ENCODE measurements around the gene PCDH1.
A peak's percentile ranks its signal among the peaks of the same experiment; 100 is the strongest.
"Not testable (repeated sequence)": the region's sequence is repeated elsewhere in the genome, so short reads cannot be mapped to it uniquely, and the experiment has no call there.

PCDH1 gene

GRCh38 chr5:141826674-141827073 lies 51.5 kb downstream of the PCDH1 start:
- DNase-seq: no peak

GRCh38 chr5:141825791-141826560 lies 52.2 kb downstream of the PCDH1 start:
- peak; percentile 10 for DNase-seq

- no peak for DNase-seq
These were observed 53.0 kb downstream of the PCDH1 start for GRCh38 chr5:141825241-141825671.

- no peak for DNase-seq
These were observed 53.5 kb downstream of the PCDH1 start for GRCh38 chr5:141824717-141825116.

- no peak for DNase-seq
These were observed 55.2 kb downstream of the PCDH1 start for GRCh38 chr5:141823056-141823455.

- no peak for DNase-seq
These were observed 56.1 kb downstream of the PCDH1 start for GRCh38 chr5:141822144-141822543.

- peak; percentile 4 for DNase-seq
These were observed 56.7 kb downstream of the PCDH1 start for GRCh38 chr5:141821430-141821925.

- not testable (repeated sequence) for DNase-seq
These were observed 57.5 kb downstream of the PCDH1 start for GRCh38 chr5:141820686-141821085.

- DNase-seq: no peak
These were observed 60.6 kb downstream of the PCDH1 start for GRCh38 chr5:141817631-141818030.

GRCh38 chr5:141816598-141817399 lies 61.4 kb downstream of the PCDH1 start:
- DNase-seq: no peak

GRCh38 chr5:141815796-141816180 lies 62.4 kb downstream of the PCDH1 start:
- no peak for DNase-seq

- DNase-seq: no peak
These were observed 63.0 kb downstream of the PCDH1 start for GRCh38 chr5:141815051-141815795.

- DNase-seq: peak; percentile 18
These were observed 63.9 kb downstream of the PCDH1 start for GRCh38 chr5:141814064-141814964.

- DNase-seq: no peak
These were observed 65.7 kb downstream of the PCDH1 start for GRCh38 chr5:141812512-141812911.

GRCh38 chr5:141811287-141812155 lies 66.7 kb downstream of the PCDH1 start:
- DNase-seq: peak; percentile 69

GRCh38 chr5:141810702-141811101 lies 67.5 kb downstream of the PCDH1 start:
- DNase-seq: no peak

GRCh38 chr5:141809380-141810096 lies 68.7 kb downstream of the PCDH1 start:
- no peak for DNase-seq

- DNase-seq: no peak
These were observed 69.4 kb downstream of the PCDH1 start for GRCh38 chr5:141808857-141809256.

GRCh38 chr5:141807732-141808131 lies 70.5 kb downstream of the PCDH1 start:
- no peak for DNase-seq

- DNase-seq: no peak
These were observed 70.9 kb downstream of the PCDH1 start for GRCh38 chr5:141807329-141807728.

All from NCI-H1092 treated with DMSO at 0.1 percent for 48 hours (cell line).